Effector memory CD8-positive, alpha-beta T cell (primary cell): ENCODE results near the gene FBRSL1.
"Not testable (repeated sequence)": the region's sequence is repeated elsewhere in the genome, so short reads cannot be mapped to it uniquely, and the experiment has no call there.

Experiments used
- ATAC-seq: fragments of 150-1000 bp; cut with Tn5 transposase; replicated peaks from 2 replicates; pipeline ENCODE4 v1.10.0; 2021; ENCODE audit warnings: mild to moderate bottlenecking, moderate library complexity
- DNase-seq, 3 experiments: peaks; one replicate each; pipeline ENCODE4 v3.0.0; 2021
- H3K27ac Mint-ChIP-seq, 2 donors: one replicate each; pipeline ENCODE4 v1.8.0; 2022; ENCODE audit warnings: mild to moderate bottlenecking in 2 of 2, mixed read lengths in 2 of 2, moderate library complexity in 2 of 2
- H3K27me3 Mint-ChIP-seq, 2 donors: one replicate each; pipeline ENCODE4 v1.8.0; 2022; ENCODE audit warnings: mixed read lengths in 2 of 2
- H3K36me3 Mint-ChIP-seq: one replicate; pipeline ENCODE4 v1.8.0; 2022; ENCODE audit warnings: mild to moderate bottlenecking, moderate library complexity, mixed read lengths; ENCODE audit not compliant: insufficient read depth
- H3K4me1 Mint-ChIP-seq, 2 donors: one replicate each; pipeline ENCODE4 v1.8.0; 2022; ENCODE audit warnings: low read depth in 2 of 2, mixed read lengths in 2 of 2
- H3K4me3 Mint-ChIP-seq, 2 donors: one replicate each; pipeline ENCODE4 v1.8.0; 2022; ENCODE audit warnings: mild to moderate bottlenecking in 2 of 2, mixed read lengths in 2 of 2, moderate library complexity in 2 of 2
- H3K9me3 Mint-ChIP-seq, 2 donors: one replicate each; pipeline ENCODE4 v1.8.0; 2022; ENCODE audit warnings: mixed read lengths in 2 of 2

FBRSL1 gene

GRCh38 chr12:132532711-132533583 lies 43.0 kb downstream of the FBRSL1 start:
- not testable (repeated sequence) for H3K4me3 Mint-ChIP-seq, DNase-seq, H3K27me3 Mint-ChIP-seq, ATAC-seq
- peaks cover 20 to 33% of the 10 kb centered on the region in 2 donors for H3K4me1 Mint-ChIP-seq
- peaks cover 18% of the 10 kb centered on the region for H3K36me3 Mint-ChIP-seq
- peaks cover 4 to 18% of the 10 kb centered on the region in 2 donors for H3K9me3 Mint-ChIP-seq
- H3K27ac Mint-ChIP-seq, result peak overlapping the region in 1 of 2 donors; percentile 68

DNA sequence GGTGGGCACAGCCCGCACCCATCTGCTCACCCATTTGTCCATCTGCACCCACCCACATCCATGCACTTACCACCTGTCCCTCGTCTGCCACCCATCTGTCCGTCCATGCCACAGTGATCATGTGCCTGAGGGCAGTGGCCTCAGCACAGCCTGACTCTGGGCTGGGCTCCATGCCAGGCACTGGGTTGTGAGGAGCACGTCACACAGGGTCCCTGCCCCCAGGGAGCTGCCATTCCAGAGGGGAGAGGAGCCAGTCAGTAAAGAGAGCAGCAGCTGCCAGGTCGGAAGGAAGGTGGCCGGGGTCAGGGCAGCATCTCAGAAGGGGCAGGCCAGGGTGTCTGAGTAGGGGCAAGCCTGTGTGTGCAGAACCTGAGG lies 43.6 kb downstream of the FBRSL1 start:
- peaks cover 4 to 18% of the 10 kb centered on the region in 2 donors for H3K9me3 Mint-ChIP-seq
- peak overlapping the region in 1 of 2 donors; percentile 68 for H3K27ac Mint-ChIP-seq
- no peak overlapping the region for H3K4me3 Mint-ChIP-seq
- ATAC-seq (no peak), DNase-seq (no peak)
- H3K27me3 Mint-ChIP-seq, result no peaks in the 10 kb centered on the region
- H3K4me1 Mint-ChIP-seq, result peaks cover 20 to 33% of the 10 kb centered on the region in 2 donors
- H3K36me3 Mint-ChIP-seq, result peaks cover 18% of the 10 kb centered on the region

GRCh38 chr12:132534076-132534475 lies 44.1 kb downstream of the FBRSL1 start:
- peaks cover 20 to 33% of the 10 kb centered on the region in 2 donors for H3K4me1 Mint-ChIP-seq
- H3K27ac Mint-ChIP-seq, result peak overlapping the region in 1 of 2 donors; percentile 68
- ATAC-seq, result no peak
- H3K9me3 Mint-ChIP-seq, result peaks cover 4 to 18% of the 10 kb centered on the region in 2 donors
- no peak overlapping the region for H3K4me3 Mint-ChIP-seq
- H3K36me3 Mint-ChIP-seq, result peaks cover 15% of the 10 kb centered on the region
- no peaks in the 10 kb centered on the region for H3K27me3 Mint-ChIP-seq
- no peak for DNase-seq

DNA sequence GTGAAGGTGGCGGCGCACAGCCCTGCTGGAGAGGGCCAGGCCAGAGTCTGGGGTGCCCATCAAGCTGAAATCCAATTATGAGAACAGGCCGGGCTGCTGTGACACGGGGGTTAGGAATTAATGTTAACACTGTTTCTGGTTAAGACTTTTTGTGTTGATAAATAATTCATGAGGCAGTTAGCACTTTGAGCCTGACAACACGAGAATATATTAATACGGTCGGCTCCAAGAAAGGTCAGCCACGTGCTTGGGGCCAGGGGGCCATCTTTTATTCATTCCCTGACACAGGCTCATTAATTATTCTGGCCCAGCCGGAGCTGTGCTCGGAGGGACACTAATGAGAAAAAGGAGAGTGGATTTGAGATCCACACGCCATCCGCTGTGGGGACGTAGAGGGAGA lies 45.1 kb downstream of the FBRSL1 start:
- no peaks in the 10 kb centered on the region for H3K27me3 Mint-ChIP-seq
- no peak overlapping the region for H3K4me3 Mint-ChIP-seq
- no peak for DNase-seq
- H3K9me3 Mint-ChIP-seq, result peaks cover 4 to 18% of the 10 kb centered on the region in 2 donors
- H3K36me3 Mint-ChIP-seq, result peaks cover 15% of the 10 kb centered on the region
- H3K27ac Mint-ChIP-seq, result peak overlapping the region in 1 of 2 donors; percentile 5
- peaks cover 20 to 30% of the 10 kb centered on the region in 2 donors for H3K4me1 Mint-ChIP-seq
- no peak for ATAC-seq

GRCh38 chr12:132536102-132536876 lies 46.3 kb downstream of the FBRSL1 start:
- H3K36me3 Mint-ChIP-seq, result peaks cover 15% of the 10 kb centered on the region
- ATAC-seq (no peak), DNase-seq (no peak)
- H3K4me1 Mint-ChIP-seq, result peaks cover 20 to 29% of the 10 kb centered on the region in 2 donors
- H3K27me3 Mint-ChIP-seq, result no peaks in the 10 kb centered on the region
- peaks cover 4 to 18% of the 10 kb centered on the region in 2 donors for H3K9me3 Mint-ChIP-seq
- peak overlapping the region in 1 of 2 donors; percentile 87 for H3K27ac Mint-ChIP-seq
- no peak overlapping the region for H3K4me3 Mint-ChIP-seq

- Mint-ChIP-seq H3K9me3 (peaks cover 4 to 18% of the 10 kb centered on the region in 2 donors), H3K4me1 (peaks cover 20 to 29% of the 10 kb centered on the region in 2 donors), H3K4me3 (no peak overlapping the region), H3K27me3 (no peaks in the 10 kb centered on the region), H3K27ac (peak overlapping the region in 1 of 2 donors; percentile 87), H3K36me3 (peaks cover 15% of the 10 kb centered on the region)
- DNase-seq (no peak), ATAC-seq (no peak)
Observed at GRCh38 chr12:132537049-132537448, 47.1 kb downstream of the FBRSL1 start.

DNA sequence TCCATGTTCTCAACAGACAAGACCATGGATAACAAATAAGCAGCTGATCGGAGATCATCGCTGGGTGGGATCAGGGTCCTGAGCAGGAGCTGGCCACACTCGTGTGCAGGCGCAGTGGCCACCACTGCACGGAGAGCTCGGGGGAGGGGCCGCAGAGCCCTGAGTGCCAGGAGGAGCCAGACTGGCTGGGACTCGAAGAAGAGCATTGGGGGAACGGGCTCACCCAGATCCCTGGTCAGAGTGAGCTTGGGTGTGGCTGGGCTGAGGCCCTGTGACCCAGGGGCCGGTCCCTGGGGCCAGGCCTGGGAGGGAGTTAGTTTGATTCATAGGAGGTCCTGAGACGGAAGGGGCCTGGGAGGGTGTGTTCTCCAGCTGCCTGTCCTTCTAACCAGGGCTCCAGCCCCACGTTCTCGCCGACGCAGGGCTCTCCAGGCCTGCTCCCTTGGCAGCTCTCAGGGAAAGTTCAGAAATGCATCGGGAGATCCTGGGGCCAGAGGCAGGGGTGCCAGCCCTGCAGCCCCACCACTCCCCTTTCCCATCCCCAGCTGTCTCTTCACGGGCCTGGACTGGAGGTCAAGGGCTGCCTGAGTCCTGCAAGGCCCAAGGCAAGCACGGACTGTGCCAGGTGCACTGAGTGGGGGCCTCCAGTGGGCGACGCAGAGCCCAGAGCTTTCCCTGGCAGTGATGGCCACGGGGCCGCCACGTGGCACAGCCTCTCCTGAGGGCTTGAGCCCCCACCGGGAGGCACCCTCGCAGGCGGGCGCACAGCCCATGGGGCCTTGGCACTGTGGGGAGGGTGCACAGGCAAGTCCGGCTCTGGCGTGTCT lies 48.1 kb downstream of the FBRSL1 start:
- no peak for DNase-seq
- ATAC-seq, result no peak
- peaks cover 15% of the 10 kb centered on the region for H3K36me3 Mint-ChIP-seq
- H3K4me3 Mint-ChIP-seq, result no peak overlapping the region
- peaks cover 4 to 18% of the 10 kb centered on the region in 2 donors for H3K9me3 Mint-ChIP-seq
- peaks cover 20 to 29% of the 10 kb centered on the region in 2 donors for H3K4me1 Mint-ChIP-seq
- H3K27me3 Mint-ChIP-seq, result no peaks in the 10 kb centered on the region
- peak overlapping the region in 1 of 2 donors; percentile 49 for H3K27ac Mint-ChIP-seq

DNA sequence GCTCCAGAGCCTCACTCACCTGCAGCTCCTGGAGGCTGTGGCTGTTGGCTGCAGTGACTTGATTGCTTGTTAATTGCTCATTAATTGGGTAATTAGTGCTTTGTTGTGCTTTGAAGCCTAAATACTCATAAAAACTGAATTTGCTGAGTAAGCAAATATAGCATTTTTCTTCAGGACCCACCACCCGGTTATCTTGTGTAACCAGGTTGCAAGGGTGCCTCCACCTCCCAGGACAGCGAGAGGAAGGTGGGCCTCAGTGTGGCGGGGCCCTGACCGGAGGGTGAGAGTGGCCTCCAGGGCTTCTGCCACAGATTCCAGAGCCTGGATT lies 48.7 kb downstream of the FBRSL1 start:
- Mint-ChIP-seq H3K9me3 (peaks cover 4 to 18% of the 10 kb centered on the region in 2 donors), H3K4me3 (no peak overlapping the region), H3K27ac (no peak overlapping the region), H3K27me3 (no peaks in the 10 kb centered on the region), H3K4me1 (peaks cover 17 to 26% of the 10 kb centered on the region in 2 donors), H3K36me3 (peaks cover 17% of the 10 kb centered on the region)
- DNase-seq (no peak), ATAC-seq (no peak)

DNA sequence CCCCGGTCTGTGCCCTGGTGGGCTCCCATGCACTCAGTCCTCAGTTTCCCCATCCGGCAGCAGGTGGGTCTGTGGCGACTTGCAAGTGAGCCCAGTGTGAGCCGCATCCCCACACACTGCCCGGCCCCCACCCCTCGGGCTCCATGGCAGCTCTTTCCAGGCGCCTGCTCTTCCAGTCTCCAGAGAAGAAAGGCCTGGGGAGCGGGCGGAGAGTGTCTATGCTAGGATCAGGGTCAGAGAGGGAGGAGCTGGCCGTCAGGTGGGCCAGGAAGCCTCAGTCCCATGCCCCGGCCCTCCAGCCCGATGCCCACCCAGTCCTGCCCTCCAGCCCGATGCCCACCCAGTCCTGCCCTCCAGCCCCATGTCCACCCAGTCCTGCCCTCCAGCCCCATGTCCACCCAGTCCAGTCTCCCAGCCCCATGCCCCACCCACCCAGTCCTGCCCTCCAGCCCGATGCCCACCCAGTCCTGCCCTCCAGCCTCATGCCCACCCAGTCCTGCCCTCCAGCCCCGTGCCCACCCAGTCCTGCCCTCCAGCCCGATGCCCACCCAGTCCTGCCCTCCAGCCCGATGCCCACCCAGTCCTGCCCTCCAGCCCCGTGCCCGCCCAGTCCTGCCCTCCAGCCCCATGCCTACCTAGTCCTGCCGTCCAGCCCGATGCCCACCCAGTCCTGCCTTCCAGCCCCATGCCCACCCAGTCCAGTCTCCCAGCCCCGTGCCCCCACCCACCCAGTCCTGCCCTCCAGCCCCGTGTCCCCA lies 49.2 kb downstream of the FBRSL1 start:
- H3K9me3 Mint-ChIP-seq, result peaks cover 4 to 18% of the 10 kb centered on the region in 2 donors
- DNase-seq (no peak), ATAC-seq (no peak)
- H3K36me3 Mint-ChIP-seq, result peaks cover 17% of the 10 kb centered on the region
- H3K4me3 Mint-ChIP-seq, result no peak overlapping the region
- peaks cover 17 to 26% of the 10 kb centered on the region in 2 donors for H3K4me1 Mint-ChIP-seq
- H3K27ac Mint-ChIP-seq, result no peak overlapping the region
- H3K27me3 Mint-ChIP-seq, result no peaks in the 10 kb centered on the region

GRCh38 chr12:132540436-132540835 lies 50.5 kb downstream of the FBRSL1 start:
- DNase-seq (no peak), ATAC-seq (no peak)
- Mint-ChIP-seq H3K4me1 (peaks cover 17 to 20% of the 10 kb centered on the region in 2 donors), H3K9me3 (peaks cover 4 to 13% of the 10 kb centered on the region in 2 donors), H3K4me3 (no peak overlapping the region), H3K36me3 (peaks cover 12% of the 10 kb centered on the region), H3K27me3 (no peaks in the 10 kb centered on the region), H3K27ac (peak overlapping the region in 1 of 2 donors; percentile 62)

- no peak for DNase-seq
- no peak overlapping the region for H3K4me3 Mint-ChIP-seq
- peaks cover 13% of the 10 kb centered on the region in 2 donors for H3K4me1 Mint-ChIP-seq
- H3K36me3 Mint-ChIP-seq, result peaks cover 11% of the 10 kb centered on the region
- no peaks in the 10 kb centered on the region for H3K27me3 Mint-ChIP-seq
- peaks cover 0 to 5% of the 10 kb centered on the region in 2 donors for H3K9me3 Mint-ChIP-seq
- no peak overlapping the region for H3K27ac Mint-ChIP-seq
- no peak for ATAC-seq
Observed at GRCh38 chr12:132541200-132541599, 51.2 kb downstream of the FBRSL1 start.

DNA sequence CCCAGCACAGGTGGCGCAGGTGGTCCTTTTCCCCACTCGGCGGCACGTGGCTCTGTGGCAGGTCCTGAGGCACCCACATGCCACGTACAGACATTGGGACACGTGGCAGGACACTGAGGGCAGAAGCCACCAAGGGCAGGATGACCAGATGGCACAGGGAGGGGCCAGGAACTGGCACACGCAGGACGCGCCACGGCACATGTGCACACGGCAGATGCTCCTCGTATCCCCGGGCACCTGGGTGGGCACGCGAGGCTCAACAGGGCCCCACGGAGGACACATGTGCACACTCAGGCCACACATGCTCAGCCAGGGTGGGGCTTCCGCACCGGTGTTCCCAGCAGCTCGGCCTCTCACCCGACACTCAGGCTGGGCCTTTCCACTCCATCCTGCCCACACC lies 52.0 kb downstream of the FBRSL1 start:
- no peaks in the 10 kb centered on the region for H3K27me3 Mint-ChIP-seq
- H3K9me3 Mint-ChIP-seq, result no peaks in the 10 kb centered on the region
- no peak for DNase-seq
- H3K4me1 Mint-ChIP-seq, result peaks cover 5% of the 10 kb centered on the region in 2 donors
- H3K27ac Mint-ChIP-seq, result no peak overlapping the region
- no peak overlapping the region for H3K4me3 Mint-ChIP-seq
- ATAC-seq, result no peak
- H3K36me3 Mint-ChIP-seq, result peaks cover 12% of the 10 kb centered on the region
